ENCODE measurements around the gene FBXW4. TPM values are rescaled to one million over a fixed set of nuclear protein-coding genes. Genes with fewer than 3 reads are reported as not detected.

Gene FBXW4
- total and polyA plus RNA-seq, 12 donors: 34.4 to 81.7 (median 58.0) TPM

DNA sequence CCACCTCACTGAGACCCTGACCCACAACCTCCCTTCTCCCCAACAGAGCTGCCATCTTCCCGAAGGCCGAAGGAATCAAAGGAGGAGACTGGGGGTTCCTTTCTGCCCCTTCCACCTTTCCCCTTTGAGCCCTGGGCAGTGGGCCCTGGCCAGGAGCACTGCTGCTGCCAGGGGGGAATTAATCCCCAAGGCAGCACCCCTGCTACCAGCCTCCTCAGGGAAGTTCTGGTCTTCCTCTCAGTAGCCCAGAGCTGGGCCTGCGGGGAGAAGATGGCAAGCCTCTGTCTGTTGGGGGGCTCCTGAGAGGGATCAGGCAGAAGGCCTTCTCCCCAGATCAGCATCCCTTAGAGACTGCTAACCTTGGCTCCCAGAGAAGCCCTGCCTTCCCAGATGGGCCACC lies 81.3 kb downstream of the FBXW4 start:
- no peak for TF ChIP-seq POLR2A (IDR thresholded peaks at IDR 0.05)
- no peak for TF ChIP-seq CTCF (IDR thresholded peaks at IDR 0.05)
- H3K27me3 ChIP-seq: no peaks in the 10 kb centered on the region
- intact Hi-C loops (cut with DNase I): no loop called here
- DNase-seq: peak in 1 of 7 donors; percentile 10
- WGBS, 4 donors: 78 to 100% (median 99%) methylated on average over 2 to 3 of the region's 3 CpGs
- no peak overlapping the region for H3K4me3 ChIP-seq
- peaks cover 0 to 30% of the 10 kb centered on the region in 2 donors for H3K36me3 ChIP-seq (replicated peaks in 1 of 2)
- no peaks in the 10 kb centered on the region for H3K9me3 ChIP-seq (replicated peaks in 1 of 3)
- H3K27ac ChIP-seq: no peak overlapping the region
- no peaks in the 10 kb centered on the region for H3K4me1 ChIP-seq (replicated peaks in 1 of 2)

DNA sequence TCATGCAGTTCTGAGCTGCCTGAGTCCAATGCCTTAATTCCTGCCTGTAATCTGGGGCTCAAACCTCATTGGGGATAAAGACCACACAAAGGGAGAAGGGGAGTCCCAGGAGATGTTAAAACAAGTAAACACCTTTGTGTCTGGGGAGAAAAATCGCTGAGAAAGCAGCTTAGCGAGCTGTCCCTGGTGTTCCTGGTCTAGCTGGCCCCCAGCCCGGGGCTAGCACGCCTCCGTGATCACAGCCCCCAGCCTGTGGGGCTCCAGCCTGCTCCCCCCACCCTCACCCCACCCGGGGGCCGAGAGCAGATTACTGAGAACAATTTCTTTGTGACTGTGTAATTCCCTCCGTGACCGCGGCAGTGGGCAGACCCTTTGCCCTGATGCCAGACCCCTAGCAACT lies 82.1 kb downstream of the FBXW4 start:
- 65 to 91% (median 81%) methylated on average over 8 to 10 of the region's 10 CpGs for WGBS, 4 donors
- intact Hi-C loops (cut with DNase I): no loop called here
- peaks cover 0 to 37% of the 10 kb centered on the region in 2 donors for H3K36me3 ChIP-seq (replicated peaks in 1 of 2)

GRCh38 chr10:101612086-101612485 lies 82.9 kb downstream of the FBXW4 start:
- Histone ChIP-seq H3K9me3 (replicated peaks in 1 of 3) (no peaks in the 10 kb centered on the region), H3K27me3 (no peaks in the 10 kb centered on the region), H3K4me3 (no peak overlapping the region), H3K27ac (no peak overlapping the region), H3K36me3 (replicated peaks in 1 of 2) (peaks cover 0 to 37% of the 10 kb centered on the region in 2 donors), H3K4me1 (replicated peaks in 1 of 2) (no peaks in the 10 kb centered on the region)
- intact Hi-C loops (cut with DNase I): no loop called here
- DNase-seq: no peak
- TF ChIP-seq POLR2A (IDR thresholded peaks at IDR 0.05): no peak
- no peak for TF ChIP-seq CTCF (IDR thresholded peaks at IDR 0.05)
- WGBS, 4 donors: 93 to 98% (median 95%) methylated on average over 4 to 6 of the region's 6 CpGs

More for the DNA sequence above, 82.1 kb downstream of the FBXW4 start:
- Histone ChIP-seq H3K9me3 (replicated peaks in 1 of 3) (no peaks in the 10 kb centered on the region), H3K4me1 (replicated peaks in 1 of 2) (no peaks in the 10 kb centered on the region), H3K27ac (no peak overlapping the region), H3K27me3 (no peaks in the 10 kb centered on the region), H3K4me3 (no peak overlapping the region)
- DNase-seq: no peak
- TF ChIP-seq CTCF (IDR thresholded peaks at IDR 0.05) (no peak), POLR2A (IDR thresholded peaks at IDR 0.05) (no peak)

DNA sequence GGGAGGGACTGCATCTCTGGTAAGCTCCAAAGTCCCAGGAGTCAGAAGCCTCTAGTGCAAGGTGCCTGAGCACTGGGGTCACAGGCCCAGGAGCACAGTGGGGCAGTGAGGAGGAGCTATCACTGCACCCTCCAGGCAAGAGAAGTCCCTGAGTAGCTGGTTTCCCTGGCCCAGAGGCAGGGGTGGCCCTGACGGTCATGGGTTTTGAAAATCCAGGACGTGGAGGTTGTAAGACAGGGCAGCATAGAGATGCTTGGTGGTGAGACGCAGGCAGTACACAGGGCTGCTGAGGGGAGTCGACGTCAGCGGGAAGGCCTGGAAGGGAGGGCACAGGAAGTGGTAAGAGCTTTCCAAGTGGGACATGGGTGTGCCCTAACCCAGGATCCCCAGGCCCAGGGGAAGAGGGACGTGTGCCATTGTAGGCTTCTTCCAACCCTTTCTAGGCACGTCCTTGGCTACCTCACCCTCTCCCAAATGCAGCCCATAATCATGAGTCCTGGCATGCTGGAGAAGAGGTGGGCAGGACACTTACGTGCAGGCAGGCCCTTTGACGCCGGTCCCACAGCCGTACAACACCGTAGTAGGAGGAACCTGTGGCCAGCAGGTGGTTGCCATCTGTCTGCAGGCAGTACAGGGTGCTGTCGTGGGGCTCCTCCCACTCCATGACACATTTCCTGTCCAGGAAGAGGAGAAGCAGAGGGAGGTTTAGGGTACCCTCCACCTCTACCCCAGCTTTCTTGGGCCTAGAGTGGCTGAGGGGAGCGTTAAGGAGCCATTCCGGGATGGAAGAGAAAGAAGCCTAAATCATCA lies 83.7 kb downstream of the FBXW4 start:
- H3K27ac ChIP-seq: no peak overlapping the region
- H3K4me3 ChIP-seq: no peak overlapping the region
- no peaks in the 10 kb centered on the region for H3K27me3 ChIP-seq
- WGBS, 4 donors: 77 to 88% (median 85%) methylated on average over 15 to 16 of the region's 16 CpGs
- no peak for DNase-seq
- intact Hi-C loops (cut with DNase I): no loop called here
- no peaks in the 10 kb centered on the region for H3K9me3 ChIP-seq (replicated peaks in 1 of 3)
- peaks cover 0 to 37% of the 10 kb centered on the region in 2 donors for H3K36me3 ChIP-seq (replicated peaks in 1 of 2)
- no peaks in the 10 kb centered on the region for H3K4me1 ChIP-seq (replicated peaks in 1 of 2)
- TF ChIP-seq POLR2A (IDR thresholded peaks at IDR 0.05): no peak
- TF ChIP-seq CTCF (IDR thresholded peaks at IDR 0.05): no peak
